Left renal pelvis (tissue), 4 donors: ENCODE measurements around the gene MSANTD3. TPM values are rescaled to one million over a fixed set of nuclear protein-coding genes. Genes with fewer than 3 reads are reported as not detected.
A peak's percentile ranks its signal among the peaks of the same experiment; 100 is the strongest.
"Not testable (repeated sequence)": the region's sequence is repeated elsewhere in the genome, so short reads cannot be mapped to it uniquely, and the experiment has no call there.

Experiments
- DNase-seq, 4 donors: peaks; one replicate each; pipeline ENCODE4 v3.0.0-alpha.2; 2013; ENCODE audit warnings: low read depth in 4 of 4, low spot score in 3 of 4
- polyA plus RNA-seq, 4 donors: library from polyadenylated mRNA; unstranded; fragments of 120-200 nt; gene quantifications; one replicate each; pipeline ENCODE4 v1.2.1, GENCODE V29; 2013; ENCODE audit not compliant: insufficient read length in 4 of 4

MSANTD3 gene
- polyA plus RNA-seq, 4 donors: 21.6 to 25.7 (median 23.4) TPM

- no peak for DNase-seq
Observed at GRCh38 chr9:100428871-100429654, 2.1 kb downstream of the MSANTD3 start.

- no peak for DNase-seq
Observed at GRCh38 chr9:100430286-100430940, 3.5 kb downstream of the MSANTD3 start.

DNA sequence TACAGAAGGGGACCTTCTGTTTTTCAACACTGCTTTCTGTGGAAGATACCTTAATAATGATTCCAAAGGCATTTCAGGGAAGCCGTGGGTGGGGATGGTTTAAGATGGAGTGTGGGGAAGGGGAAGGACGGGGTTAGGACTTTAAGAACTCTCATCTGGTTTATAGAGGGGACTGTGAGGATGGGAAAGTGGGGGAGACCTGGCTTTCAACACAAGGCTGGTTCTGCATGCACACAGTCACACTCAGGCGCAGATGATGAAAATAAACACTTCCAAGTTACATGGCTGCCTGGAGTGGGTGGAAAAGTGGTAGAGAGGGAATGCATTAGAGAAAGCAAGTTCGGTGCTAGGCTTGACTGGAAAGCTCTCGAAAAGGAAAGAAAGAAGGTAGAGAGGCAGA lies 4.9 kb downstream of the MSANTD3 start:
- no peak for DNase-seq

DNA sequence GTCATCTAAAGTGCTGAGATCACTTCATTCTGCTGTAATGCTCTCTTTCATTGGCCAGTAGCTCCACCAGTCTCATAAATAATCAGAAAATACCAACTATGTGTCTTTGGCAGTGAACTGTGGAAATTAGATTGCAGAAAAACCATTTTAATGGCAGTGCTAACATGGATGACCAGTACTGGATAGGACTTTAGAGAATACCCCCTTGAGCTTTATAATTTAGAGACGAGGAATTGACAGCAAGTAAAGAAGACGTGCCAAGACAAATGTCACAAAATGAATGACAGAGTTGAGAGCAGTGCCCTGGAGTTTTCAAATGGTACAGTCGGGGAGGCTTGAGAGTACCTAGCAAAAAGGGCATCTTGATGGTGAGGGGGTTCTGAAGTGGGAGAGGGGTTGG lies 5.8 kb downstream of the MSANTD3 start:
- DNase-seq: no peak

DNA sequence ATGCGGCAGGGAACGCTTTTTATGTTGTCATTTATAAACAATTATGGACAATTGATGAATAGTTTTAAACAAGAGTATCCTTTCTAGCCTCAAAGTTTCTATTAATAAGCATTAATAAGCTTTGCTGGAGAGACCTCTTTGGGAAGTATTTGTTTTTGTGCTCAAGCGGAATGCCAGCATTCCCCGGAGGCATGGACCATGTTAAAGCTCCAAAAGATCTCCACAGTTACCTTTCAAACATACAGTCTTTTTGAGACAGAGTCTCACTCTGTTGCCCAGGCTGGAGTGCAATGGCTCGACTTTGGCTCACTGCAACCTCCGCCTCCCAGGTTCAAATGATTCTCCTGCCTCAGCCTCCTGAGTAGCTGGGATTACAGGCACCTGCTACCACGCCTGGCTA lies 9.6 kb downstream of the MSANTD3 start:
- no peak for DNase-seq

GRCh38 chr9:100437860-100438805 lies 11.2 kb downstream of the MSANTD3 start:
- DNase-seq: peak in 1 of 4 donors; percentile 39

GRCh38 chr9:100440071-100440470 lies 13.1 kb downstream of the MSANTD3 start:
- DNase-seq: no peak

- DNase-seq: not testable (repeated sequence)
Observed at GRCh38 chr9:100440487-100440886, 13.5 kb downstream of the MSANTD3 start.

GRCh38 chr9:100441911-100442361 lies 15.0 kb downstream of the MSANTD3 start:
- DNase-seq: no peak

DNA sequence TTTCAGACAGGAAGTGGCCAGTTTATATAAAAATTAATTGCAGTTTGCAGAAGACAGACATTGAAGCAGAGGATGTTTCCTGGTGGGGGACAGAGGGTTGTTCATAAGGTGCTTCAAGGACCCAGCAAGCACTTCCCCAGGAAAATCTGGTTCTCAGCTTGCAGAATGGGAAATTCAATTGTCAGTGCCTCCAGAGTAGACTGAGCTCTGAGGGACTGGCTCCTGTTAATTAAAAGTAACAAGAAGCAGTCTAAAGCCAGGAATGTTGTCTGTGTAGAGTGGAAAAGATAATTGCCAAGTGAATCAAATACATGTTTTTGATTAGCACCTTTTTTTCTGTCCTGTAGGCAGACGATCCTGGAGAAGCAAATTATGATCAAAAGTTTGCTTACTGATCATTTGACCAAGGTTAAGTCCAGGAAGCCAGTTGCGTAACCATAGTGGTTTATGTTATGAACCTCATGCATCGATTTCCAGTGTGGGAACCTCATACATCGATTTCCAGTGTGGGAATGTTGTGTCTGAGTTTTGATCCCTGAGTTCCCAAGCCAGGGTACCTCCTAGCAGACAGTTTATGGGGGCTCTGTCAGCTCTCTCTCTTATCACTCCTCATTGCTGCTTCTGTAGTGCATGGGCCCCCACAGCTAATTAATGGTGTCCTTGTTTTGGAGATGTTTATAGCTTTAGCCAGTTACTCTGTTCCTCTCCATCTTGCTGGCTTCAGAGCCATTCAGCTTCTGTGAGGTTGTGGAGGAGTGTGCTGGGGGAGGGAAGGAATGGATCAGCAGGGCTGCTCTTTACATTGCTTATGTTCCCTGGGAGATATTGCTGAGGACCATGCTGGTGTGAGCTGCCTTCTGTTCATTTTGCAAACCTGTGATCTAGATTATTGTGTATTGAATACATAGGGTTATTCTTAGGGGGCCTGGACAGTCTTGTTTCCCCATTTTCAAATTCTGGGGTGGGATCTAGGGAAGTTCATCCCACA lies 17.1 kb downstream of the MSANTD3 start:
- DNase-seq: no peak

GRCh38 chr9:100445161-100445902 lies 18.4 kb downstream of the MSANTD3 start:
- no peak for DNase-seq

DNA sequence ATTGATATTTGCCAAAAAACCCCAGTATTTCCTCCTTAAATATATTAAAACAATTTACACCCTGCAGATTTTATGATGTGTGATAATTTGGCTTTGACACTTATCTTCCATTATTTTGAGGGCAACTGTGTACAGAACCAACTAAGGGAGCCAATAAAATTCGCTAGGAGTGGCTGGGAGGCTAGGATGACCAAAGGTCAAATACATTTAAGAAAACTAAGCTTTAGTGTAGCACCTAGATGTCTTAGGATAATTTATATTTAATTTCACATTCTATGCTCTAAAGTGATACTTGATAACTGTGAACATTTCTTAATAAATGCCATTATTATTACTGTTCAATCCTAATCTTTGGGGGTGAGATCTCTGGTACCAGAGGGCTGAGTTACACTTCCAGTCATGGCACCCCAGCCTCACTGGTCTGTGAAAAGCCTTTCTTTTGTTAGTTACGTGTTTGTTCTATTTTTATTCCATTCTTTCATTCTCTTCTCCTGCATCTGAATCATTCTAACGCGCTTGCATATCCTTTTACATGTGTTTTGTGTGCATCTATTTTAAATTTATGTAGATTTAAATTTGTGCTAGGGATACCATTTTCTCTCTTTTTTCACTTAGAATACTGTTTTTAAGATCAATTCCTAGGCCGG lies 19.1 kb downstream of the MSANTD3 start:
- DNase-seq: no peak

DNA sequence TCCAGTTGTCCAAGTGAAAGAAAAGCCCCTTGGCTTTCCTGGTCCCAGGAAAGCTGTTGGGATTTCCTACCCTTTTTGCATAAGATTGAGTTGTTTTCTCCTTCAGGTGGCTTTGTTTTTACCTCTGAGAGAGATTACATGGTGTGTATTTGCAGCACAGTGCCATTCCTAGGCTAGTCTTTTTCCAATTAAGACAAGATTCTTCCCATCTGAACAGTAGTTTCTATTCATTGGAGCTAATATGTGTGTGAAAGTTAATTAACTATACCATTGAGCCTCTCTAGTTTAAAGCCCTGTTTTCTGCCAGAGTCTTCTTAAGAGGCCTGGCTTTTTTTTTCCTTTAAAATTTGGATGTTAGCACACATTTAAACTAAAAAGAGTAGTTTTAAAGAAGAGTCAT lies 20.1 kb downstream of the MSANTD3 start:
- DNase-seq: no peak

GRCh38 chr9:100448266-100448665 lies 21.3 kb downstream of the MSANTD3 start:
- no peak for DNase-seq

DNA sequence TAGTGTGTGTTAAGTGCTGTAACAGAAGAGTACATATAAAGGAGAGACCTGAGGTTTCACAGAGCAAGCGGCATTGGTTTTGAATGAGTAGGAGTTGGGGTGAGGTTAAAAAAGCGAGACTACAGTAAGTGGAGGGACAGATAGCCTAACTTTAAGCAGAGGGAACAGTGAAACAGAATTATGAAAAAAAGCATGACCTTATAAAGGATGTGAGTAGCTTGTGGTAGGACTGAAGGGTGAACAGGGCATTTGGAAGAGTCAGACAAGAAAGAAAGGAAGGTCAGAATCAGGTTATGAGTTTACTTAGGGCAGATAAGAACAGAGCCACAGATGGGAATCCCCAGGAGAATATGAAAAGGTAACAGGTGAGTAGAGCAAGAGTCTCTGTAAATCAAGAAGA lies 22.5 kb downstream of the MSANTD3 start:
- DNase-seq: no peak

DNA sequence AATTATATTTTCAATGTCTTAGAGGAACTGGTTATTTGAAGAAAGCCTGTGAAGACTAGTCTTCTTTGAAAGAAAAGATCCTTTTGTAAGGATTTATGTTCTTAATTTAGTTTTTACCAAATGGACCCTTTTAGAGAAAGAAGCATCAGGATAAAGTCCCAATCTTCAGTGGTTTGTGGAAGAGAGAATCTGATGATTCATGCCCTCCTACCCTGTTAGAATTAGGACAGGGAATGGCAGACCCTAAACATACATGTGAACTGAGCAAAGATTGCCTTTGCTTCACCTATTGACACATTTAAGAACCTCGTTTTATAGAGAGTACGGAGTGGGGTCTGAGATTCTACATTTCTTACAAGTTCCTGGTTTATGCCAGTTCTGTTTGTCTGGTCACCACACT lies 26.0 kb downstream of the MSANTD3 start:
- no peak for DNase-seq

GRCh38 chr9:100455470-100455869 lies 28.5 kb downstream of the MSANTD3 start:
- no peak for DNase-seq

- DNase-seq: no peak
Observed at GRCh38 chr9:100457517-100457916, 30.6 kb downstream of the MSANTD3 start.

GRCh38 chr9:100459963-100460362 lies 33.0 kb downstream of the MSANTD3 start:
- no peak for DNase-seq
